ENCODE measurements around the gene YLPM1.
A peak's percentile ranks its signal among the peaks of the same experiment; 100 is the strongest.

YLPM1 gene

GRCh38 chr14:74846168-74846567 is 83.1 kb downstream of the YLPM1 start:
- peak; percentile 37 for DNase-seq

- no peak for DNase-seq
Measured at GRCh38 chr14:74846968-74847665, 84.0 kb downstream of the YLPM1 start.

- DNase-seq: no peak
Measured at GRCh38 chr14:74848768-74849167, 85.7 kb downstream of the YLPM1 start.

- DNase-seq: peak; percentile 51
Measured at GRCh38 chr14:74852922-74853530, 89.9 kb downstream of the YLPM1 start.

- DNase-seq: no peak
Measured at GRCh38 chr14:74853581-74853980, 90.5 kb downstream of the YLPM1 start.

- no peak for DNase-seq
Measured at GRCh38 chr14:74855021-74855420, 91.9 kb downstream of the YLPM1 start.

GRCh38 chr14:74855945-74856344 is 92.8 kb downstream of the YLPM1 start:
- no peak for DNase-seq

GRCh38 chr14:74856366-74856765 is 93.2 kb downstream of the YLPM1 start:
- DNase-seq: no peak

GRCh38 chr14:74858022-74858421 is 94.9 kb downstream of the YLPM1 start:
- no peak for DNase-seq

GRCh38 chr14:74859757-74860552 is 96.8 kb downstream of the YLPM1 start:
- DNase-seq: no peak

- peak; percentile 69 for DNase-seq
Measured at GRCh38 chr14:74860899-74861733, 98.0 kb downstream of the YLPM1 start.

GRCh38 chr14:74861734-74862090 is 98.6 kb downstream of the YLPM1 start:
- no peak for DNase-seq

GRCh38 chr14:74863274-74863673 is 100.2 kb downstream of the YLPM1 start:
- DNase-seq: no peak

- no peak for DNase-seq
Measured at GRCh38 chr14:74864198-74864597, 101.1 kb downstream of the YLPM1 start.

- no peak for DNase-seq
Measured at GRCh38 chr14:74865156-74865555, 102.0 kb downstream of the YLPM1 start.

- no peak for DNase-seq
Measured at GRCh38 chr14:74866708-74867389, 103.7 kb downstream of the YLPM1 start.

- DNase-seq: no peak
Measured at GRCh38 chr14:74867673-74868072, 104.6 kb downstream of the YLPM1 start.

GRCh38 chr14:74868739-74869138 is 105.6 kb downstream of the YLPM1 start:
- DNase-seq: no peak

- DNase-seq: no peak
Measured at GRCh38 chr14:74871819-74872218, 108.7 kb downstream of the YLPM1 start.

- no peak for DNase-seq
Measured at GRCh38 chr14:74875204-74875603, 112.1 kb downstream of the YLPM1 start.

GRCh38 chr14:74875941-74876913 is 113.1 kb downstream of the YLPM1 start, which contains the start of gene PROX2:
TSS of gene PROX2 (minus strand) at chr14:74876145. CDS start at chr14:74863834, 12,311 bp downstream.
- DNase-seq: no peak
